HG03565 (cell line): Measurements from ENCODE around the gene WNK2.
"Not testable (repeated sequence)": the region's sequence is repeated elsewhere in the genome, so short reads cannot be mapped to it uniquely, and the experiment has no call there.

ENCODE experiments used
- ATAC-seq: cut with Tn5 transposase; IDR thresholded peaks from one replicate; pipeline ENCODE4 v1.9.1; 2021; ENCODE audit warnings: mild to moderate bottlenecking, moderate library complexity; ENCODE audit not compliant: unreplicated experiment

Gene WNK2

GRCh38 chr9:93323446-93323954, 139.6 kb downstream of the WNK2 start:
- ATAC-seq: not testable (repeated sequence)

- no peak for ATAC-seq
Measured at GRCh38 chr9:93324191-93324834, 140.4 kb downstream of the WNK2 start.

GRCh38 chr9:93325307-93326035, 141.5 kb downstream of the WNK2 start:
- ATAC-seq: no peak

GRCh38 chr9:93326056-93326455, 142.1 kb downstream of the WNK2 start:
- no peak for ATAC-seq

- no peak for ATAC-seq
Measured at GRCh38 chr9:93326654-93327053, 142.7 kb downstream of the WNK2 start.

GRCh38 chr9:93329629-93330280, 145.8 kb downstream of the WNK2 start:
- no peak for ATAC-seq

GRCh38 chr9:93332317-93332716, 148.4 kb downstream of the WNK2 start:
- ATAC-seq: no peak

GRCh38 chr9:93336720-93337119, 152.8 kb downstream of the WNK2 start:
- no peak for ATAC-seq

- not testable (repeated sequence) for ATAC-seq
Measured at GRCh38 chr9:93338196-93338595, 154.3 kb downstream of the WNK2 start.

- no peak for ATAC-seq
Measured at GRCh38 chr9:93340091-93340490, 156.2 kb downstream of the WNK2 start.

GRCh38 chr9:93341820-93342219, 157.9 kb downstream of the WNK2 start:
- not testable (repeated sequence) for ATAC-seq

GRCh38 chr9:93342428-93342827, 158.5 kb downstream of the WNK2 start:
- not testable (repeated sequence) for ATAC-seq

GRCh38 chr9:93343663-93344062, 159.7 kb downstream of the WNK2 start:
- no peak for ATAC-seq

- no peak for ATAC-seq
Measured at GRCh38 chr9:93345643-93346230, 161.8 kb downstream of the WNK2 start.

GRCh38 chr9:93346231-93347112, 162.5 kb downstream of the WNK2 start:
- ATAC-seq: no peak

GRCh38 chr9:93347371-93347975, 163.5 kb downstream of the WNK2 start:
- ATAC-seq: not testable (repeated sequence)

GRCh38 chr9:93353413-93354310, 169.7 kb downstream of the WNK2 start:
- not testable (repeated sequence) for ATAC-seq

- ATAC-seq: no peak
Measured at GRCh38 chr9:93354451-93354850, 170.5 kb downstream of the WNK2 start.

- no peak for ATAC-seq
Measured at GRCh38 chr9:93355827-93356226, 171.9 kb downstream of the WNK2 start.
